A673 (cell line): ENCODE data around the gene HEBP1.

Source experiments
- EZH2 ChIP-seq: fragments of 200-600 bp; sonication (generic); IDR thresholded peaks from 2 replicates; pipeline ENCODE4 v1.6.1; 2017; ENCODE audit warnings: borderline replicate concordance, low read depth, mild to moderate bottlenecking, mixed read lengths, antibody characterized with exemption, low read length; ENCODE audit not compliant: poor library complexity, severe bottlenecking
- TF ChIP-seq, protein P1 (sequence below): fragments of 300-800, 200-600 bp; sonication (generic); conservative IDR thresholded peaks from 2 replicates; pipeline ENCODE4 v1.5.1; 2017; ENCODE audit warnings: low read depth, mild to moderate bottlenecking, antibody characterized with exemption, low read length, moderate library complexity, mixed read lengths

DNA sequence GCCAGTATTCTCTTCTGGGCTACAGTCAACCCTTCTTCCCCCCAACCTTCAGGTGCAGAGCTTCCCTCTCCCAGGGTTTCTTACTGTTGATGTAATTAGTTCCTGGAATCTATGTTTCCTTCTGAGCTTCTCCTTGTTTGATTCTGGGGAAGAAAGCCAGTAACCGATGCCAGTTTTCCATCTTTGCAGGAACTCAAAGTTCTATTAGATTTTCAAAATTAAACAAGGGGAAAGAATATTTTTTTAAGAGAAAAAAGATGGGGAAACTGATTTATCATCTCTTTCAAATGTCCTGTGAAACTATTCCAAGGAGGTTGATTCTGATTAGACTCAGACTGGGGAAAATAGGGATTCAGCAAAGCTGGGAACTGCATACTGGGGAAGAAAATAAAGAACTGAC, 26.2 kb upstream of the HEBP1 start:
- TF ChIP-seq, protein P1, sequence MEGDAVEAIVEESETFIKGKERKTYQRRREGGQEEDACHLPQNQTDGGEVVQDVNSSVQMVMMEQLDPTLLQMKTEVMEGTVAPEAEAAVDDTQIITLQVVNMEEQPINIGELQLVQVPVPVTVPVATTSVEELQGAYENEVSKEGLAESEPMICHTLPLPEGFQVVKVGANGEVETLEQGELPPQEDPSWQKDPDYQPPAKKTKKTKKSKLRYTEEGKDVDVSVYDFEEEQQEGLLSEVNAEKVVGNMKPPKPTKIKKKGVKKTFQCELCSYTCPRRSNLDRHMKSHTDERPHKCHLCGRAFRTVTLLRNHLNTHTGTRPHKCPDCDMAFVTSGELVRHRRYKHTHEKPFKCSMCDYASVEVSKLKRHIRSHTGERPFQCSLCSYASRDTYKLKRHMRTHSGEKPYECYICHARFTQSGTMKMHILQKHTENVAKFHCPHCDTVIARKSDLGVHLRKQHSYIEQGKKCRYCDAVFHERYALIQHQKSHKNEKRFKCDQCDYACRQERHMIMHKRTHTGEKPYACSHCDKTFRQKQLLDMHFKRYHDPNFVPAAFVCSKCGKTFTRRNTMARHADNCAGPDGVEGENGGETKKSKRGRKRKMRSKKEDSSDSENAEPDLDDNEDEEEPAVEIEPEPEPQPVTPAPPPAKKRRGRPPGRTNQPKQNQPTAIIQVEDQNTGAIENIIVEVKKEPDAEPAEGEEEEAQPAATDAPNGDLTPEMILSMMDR: no peak
- no peak for TF ChIP-seq EZH2
